ENCODE measurements around the gene SIRPB2. TPM values are rescaled to one million over a fixed set of nuclear protein-coding genes. Genes with fewer than 3 reads are reported as not detected.

Gene SIRPB2
- total RNA-seq, 1 experiment from 2014 or later: not detected

DNA sequence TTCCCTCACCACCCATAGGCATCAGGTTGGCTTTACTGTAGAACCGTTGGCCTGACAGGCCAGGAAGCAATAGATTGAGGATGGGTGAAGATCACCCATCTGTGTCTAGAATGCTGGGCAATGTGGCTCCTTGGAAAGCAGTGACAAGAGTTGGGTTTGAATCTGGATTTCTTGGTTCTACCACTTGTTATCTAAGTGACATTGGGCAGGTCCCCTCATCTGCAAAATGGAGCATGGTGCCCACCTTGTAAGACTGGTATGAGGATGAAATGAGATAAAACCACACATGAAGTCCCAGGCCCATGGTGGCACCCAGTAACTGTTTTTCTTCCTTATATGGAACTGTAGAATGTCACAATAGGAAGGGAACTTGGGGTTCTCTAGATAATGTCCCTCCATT lies 22.6 kb upstream of the SIRPB2 start:
- no peak overlapping the region for H3K9ac ChIP-seq (ENCODE audit: extremely low read depth, insufficient read length, low read length)
- no peaks in the 10 kb centered on the region for H3K79me1 ChIP-seq (ENCODE audit: insufficient read depth, low read depth, low read length, poor library complexity, severe bottlenecking)
- no peak overlapping the region for H3K27ac Mint-ChIP-seq
- H4K8ac ChIP-seq (replicated peaks; ENCODE audit: insufficient read length, low read depth, low read length): no peak overlapping the region
- H2BK5ac ChIP-seq (ENCODE audit: insufficient read length, low read length): no peak overlapping the region
- no peak overlapping the region for H2BK12ac ChIP-seq (ENCODE audit: insufficient read length, low read depth, low read length)
- no peak overlapping the region for H2AK5ac ChIP-seq (ENCODE audit: insufficient read length, low read length)
- H4K20me1 ChIP-seq (ENCODE audit: control insufficient read depth, insufficient read depth, insufficient read length): no peaks in the 10 kb centered on the region
- H3K4me2 ChIP-seq (ENCODE audit: insufficient read depth, insufficient read length, low read length): no peak overlapping the region
- no peak for DNase-seq
- no peak overlapping the region for H4K91ac ChIP-seq (ENCODE audit: insufficient read length, low read depth, low read length)
- H2BK120ac ChIP-seq (ENCODE audit: low read depth, low read length, poor library complexity, severe bottlenecking): no peak overlapping the region
- H3K27ac ChIP-seq (ENCODE audit: insufficient read length, low read depth, low read length): no peak overlapping the region
- H3K56ac ChIP-seq (ENCODE audit: insufficient read length, low read depth, low read length): no peak overlapping the region
- H2BK20ac ChIP-seq (ENCODE audit: low read depth, low read length, poor library complexity, severe bottlenecking): no peak overlapping the region
- no peak overlapping the region for H3T11ph ChIP-seq (ENCODE audit: low read length)
- H3K9me3 Mint-ChIP-seq: no peaks in the 10 kb centered on the region; a peak in 1 of 5 replicates
- H3K23ac ChIP-seq (ENCODE audit: insufficient read length, low read depth, low read length): no peak overlapping the region
- H3K4me3 Mint-ChIP-seq: no peak overlapping the region
- H3K9me3 ChIP-seq (ENCODE audit: control insufficient read depth, low read depth, low read length): no peaks in the 10 kb centered on the region
- H3K4me1 ChIP-seq (ENCODE audit: insufficient read depth, low read length): peaks cover 10% of the 10 kb centered on the region; the same call in 1 of the 2 replicates
- TF ChIP-seq, protein P1, sequence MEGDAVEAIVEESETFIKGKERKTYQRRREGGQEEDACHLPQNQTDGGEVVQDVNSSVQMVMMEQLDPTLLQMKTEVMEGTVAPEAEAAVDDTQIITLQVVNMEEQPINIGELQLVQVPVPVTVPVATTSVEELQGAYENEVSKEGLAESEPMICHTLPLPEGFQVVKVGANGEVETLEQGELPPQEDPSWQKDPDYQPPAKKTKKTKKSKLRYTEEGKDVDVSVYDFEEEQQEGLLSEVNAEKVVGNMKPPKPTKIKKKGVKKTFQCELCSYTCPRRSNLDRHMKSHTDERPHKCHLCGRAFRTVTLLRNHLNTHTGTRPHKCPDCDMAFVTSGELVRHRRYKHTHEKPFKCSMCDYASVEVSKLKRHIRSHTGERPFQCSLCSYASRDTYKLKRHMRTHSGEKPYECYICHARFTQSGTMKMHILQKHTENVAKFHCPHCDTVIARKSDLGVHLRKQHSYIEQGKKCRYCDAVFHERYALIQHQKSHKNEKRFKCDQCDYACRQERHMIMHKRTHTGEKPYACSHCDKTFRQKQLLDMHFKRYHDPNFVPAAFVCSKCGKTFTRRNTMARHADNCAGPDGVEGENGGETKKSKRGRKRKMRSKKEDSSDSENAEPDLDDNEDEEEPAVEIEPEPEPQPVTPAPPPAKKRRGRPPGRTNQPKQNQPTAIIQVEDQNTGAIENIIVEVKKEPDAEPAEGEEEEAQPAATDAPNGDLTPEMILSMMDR (conservative IDR thresholded peaks at IDR 0.05): no peak
- H3K4me1 Mint-ChIP-seq: peaks cover 16 to 17% of the 10 kb centered on the region in 2 experiments
- no peak overlapping the region for H3K14ac ChIP-seq (ENCODE audit: insufficient read depth, low read length)
- no peaks in the 10 kb centered on the region for H3K79me2 ChIP-seq (ENCODE audit: insufficient read depth, low read length)
- H3K36me3 Mint-ChIP-seq (ENCODE audit: insufficient read depth in 1 of 3, low read depth in 3 of 3): no peaks in the 10 kb centered on the region
- no peaks in the 10 kb centered on the region for H3K27me3 ChIP-seq (ENCODE audit: insufficient read depth, low read length)
- no peaks in the 10 kb centered on the region for H3K23me2 ChIP-seq (ENCODE audit: insufficient read length, low read depth, low read length, poor library complexity, severe bottlenecking)
- H2AFZ ChIP-seq (ENCODE audit: low read length): no peak overlapping the region
- H2BK15ac ChIP-seq (ENCODE audit: low read depth, low read length): no peak overlapping the region
- peaks cover 31% of the 10 kb centered on the region for H3K27me3 Mint-ChIP-seq (ENCODE audit: low read depth)
- H3K4ac ChIP-seq (ENCODE audit: low read depth, low read length): no peak overlapping the region
- no peak overlapping the region for H4K5ac ChIP-seq (ENCODE audit: insufficient read length, low read depth, low read length)
- no CpG with 5 or more reads among the region's 1 CpG for WGBS (ENCODE audit: extremely low coverage, insufficient read length, low lambda C conversion rate)
- no peak overlapping the region for H3K18ac ChIP-seq (ENCODE audit: insufficient read length, low read depth, low read length)
